Measurements from ENCODE around the gene MTERF4. TPM values are rescaled to one million over a fixed set of nuclear protein-coding genes. Genes with fewer than 3 reads are reported as not detected.

MTERF4 gene
- total RNA-seq, 4 donors from 2014 or later = 26.9 to 39.1 (median 34.5) TPM

- DNase-seq (ENCODE audit: low spot score) = no peak
- no peak for TF ChIP-seq CTCF (IDR thresholded peaks at IDR 0.05)
Measured at GRCh38 chr2:241063587-241063986, 38.5 kb downstream of the MTERF4 start.

GRCh38 chr2:241063093-241063551, 39.0 kb downstream of the MTERF4 start:
- DNase-seq (ENCODE audit: low spot score) (no peak), ATAC-seq (ENCODE audit: low FRiP score) (no peak)
- TF ChIP-seq CTCF (IDR thresholded peaks at IDR 0.05) = no peak

More at GRCh38 chr2:241063587-241063986, 38.5 kb downstream of the MTERF4 start:
- peak; percentile 19 for ATAC-seq (ENCODE audit: low FRiP score)

- ATAC-seq (ENCODE audit: low FRiP score) (no peak), DNase-seq (ENCODE audit: low spot score) (no peak)
Measured at GRCh38 chr2:241062389-241063092, 39.5 kb downstream of the MTERF4 start.

GRCh38 chr2:241061275-241061674, 40.8 kb downstream of the MTERF4 start:
- DNase-seq (ENCODE audit: low spot score) (no peak), ATAC-seq (ENCODE audit: low FRiP score) (peak; percentile 34)
- TF ChIP-seq CTCF (IDR thresholded peaks at IDR 0.05) = no peak

More at GRCh38 chr2:241062389-241063092, 39.5 kb downstream of the MTERF4 start:
- TF ChIP-seq CTCF (IDR thresholded peaks at IDR 0.05) = no peak

- no peak for TF ChIP-seq CTCF (IDR thresholded peaks at IDR 0.05)
- peak; percentile 21 for ATAC-seq (ENCODE audit: low FRiP score)
- no peak for DNase-seq (ENCODE audit: low spot score)
Measured at GRCh38 chr2:241053576-241054251, 48.4 kb downstream of the MTERF4 start.

- TF ChIP-seq CTCF (IDR thresholded peaks at IDR 0.05) = no peak
- ATAC-seq (ENCODE audit: low FRiP score) (no peak), DNase-seq (ENCODE audit: low spot score) (no peak)
Measured at GRCh38 chr2:241052677-241053360, 49.3 kb downstream of the MTERF4 start.

Data from omental fat pad (tissue), 4 donors.